DMS53 treated with DMSO at 0.1 percent for 48 hours (cell line): ENCODE data around the gene KRT79.
"Not testable (repeated sequence)": the region's sequence is repeated elsewhere in the genome, so short reads cannot be mapped to it uniquely, and the experiment has no call there.

Source experiments
- DNase-seq: peaks from one replicate; lab custom pipeline; 2025; ENCODE audit not compliant: unreplicated experiment; lab: John Stamatoyannopoulos, UW

KRT79 gene

DNA sequence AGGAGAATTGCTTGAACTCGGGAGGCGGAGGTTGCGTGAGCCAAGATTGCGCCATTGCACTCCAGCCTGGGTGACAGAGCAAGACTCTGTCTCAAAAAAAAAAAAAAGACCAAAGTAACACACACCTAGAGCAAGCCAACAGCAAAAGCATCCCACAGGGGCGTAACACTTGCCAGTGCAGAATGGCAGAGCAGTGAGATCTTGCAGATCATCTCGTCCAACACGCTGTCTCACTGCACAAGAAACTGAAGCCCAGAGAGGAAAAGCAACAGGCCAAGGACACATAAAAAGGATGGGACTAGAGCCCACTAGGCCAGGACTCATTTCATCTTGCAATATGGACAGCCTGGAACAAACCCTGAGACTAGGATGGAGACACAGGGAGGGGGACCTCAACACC lies 27.4 kb upstream of the KRT79 start:
- no peak for DNase-seq

- no peak for DNase-seq
Observed at GRCh38 chr12:52860102-52860823, 26.2 kb upstream of the KRT79 start.

DNA sequence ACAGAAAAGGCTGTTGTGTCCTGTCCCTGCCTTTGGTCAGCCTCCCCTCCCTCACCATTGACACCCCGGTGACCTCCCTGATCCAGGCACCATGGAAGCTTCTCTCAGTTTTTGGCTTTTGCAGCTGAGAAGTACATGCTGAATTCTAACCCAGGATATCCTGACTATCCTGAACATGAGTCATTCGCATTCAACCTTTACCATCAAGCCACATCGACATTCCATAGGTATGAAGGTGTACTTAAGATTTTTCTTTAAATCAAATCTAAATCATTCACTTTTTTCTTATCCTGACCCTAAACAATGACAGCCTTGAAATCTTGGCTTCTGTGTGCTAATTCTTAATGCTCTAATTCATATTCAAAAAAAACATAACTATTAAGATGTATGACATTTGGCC lies 23.4 kb upstream of the KRT79 start:
- no peak for DNase-seq

DNA sequence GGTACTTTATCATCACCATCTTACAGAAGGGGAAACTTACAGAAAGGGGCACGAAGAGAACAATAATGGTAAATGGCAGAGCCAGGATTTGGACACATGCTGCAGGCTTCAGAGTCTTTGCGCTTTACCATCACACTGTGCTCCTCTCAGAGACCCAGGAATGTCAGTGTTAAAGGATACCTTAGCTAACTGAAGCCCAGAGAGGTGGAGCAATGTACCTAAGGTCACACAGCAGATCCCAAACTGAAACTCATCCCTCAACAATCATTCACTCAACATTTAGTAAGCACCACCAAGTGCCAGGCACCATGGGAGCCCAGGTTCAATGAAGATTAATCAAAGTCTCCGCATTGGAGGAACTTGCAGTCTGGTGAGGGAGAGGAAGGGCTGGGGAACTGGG lies 22.7 kb upstream of the KRT79 start:
- DNase-seq = no peak

DNA sequence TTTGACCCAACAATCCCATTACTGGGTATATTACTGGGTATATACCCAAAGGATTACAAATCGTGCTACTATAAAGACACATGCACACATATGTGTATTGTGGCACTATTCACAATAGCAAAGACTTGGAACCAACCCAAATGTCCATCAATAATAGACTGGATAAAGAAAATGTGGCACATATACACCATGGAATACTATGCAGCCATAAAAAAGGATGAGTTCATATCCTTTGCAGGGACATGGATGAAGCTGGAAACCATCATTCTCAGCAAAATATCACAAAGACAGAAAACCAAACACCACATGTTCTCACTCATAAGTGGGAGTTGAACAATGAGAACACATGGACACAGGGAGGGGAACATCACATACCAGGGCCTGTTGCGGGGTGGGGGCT lies 22.0 kb upstream of the KRT79 start:
- DNase-seq = not testable (repeated sequence)

- DNase-seq = no peak
Observed at GRCh38 chr12:52851787-52852186, 17.7 kb upstream of the KRT79 start.

- DNase-seq = no peak
Observed at GRCh38 chr12:52850681-52851080, 16.6 kb upstream of the KRT79 start.

DNA sequence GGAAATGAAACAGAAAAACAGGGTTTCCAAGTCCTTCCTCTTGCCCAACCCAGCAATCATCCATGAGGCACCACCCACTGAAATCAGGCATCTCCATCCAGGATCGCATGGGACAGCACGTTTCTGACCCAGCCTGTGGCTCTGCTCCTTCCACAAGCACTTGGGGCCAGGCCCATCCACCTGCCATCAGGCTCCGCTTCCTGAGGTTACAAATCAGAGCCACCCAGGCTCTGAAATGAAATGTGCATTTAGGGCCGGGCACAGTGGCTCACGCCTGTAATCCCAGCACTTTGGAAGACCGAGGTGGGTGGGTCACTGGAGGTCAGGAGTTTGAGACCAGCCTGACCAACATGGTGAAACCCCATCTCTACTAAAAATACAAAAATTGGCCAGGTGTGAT lies 15.4 kb upstream of the KRT79 start:
- DNase-seq = no peak

DNA sequence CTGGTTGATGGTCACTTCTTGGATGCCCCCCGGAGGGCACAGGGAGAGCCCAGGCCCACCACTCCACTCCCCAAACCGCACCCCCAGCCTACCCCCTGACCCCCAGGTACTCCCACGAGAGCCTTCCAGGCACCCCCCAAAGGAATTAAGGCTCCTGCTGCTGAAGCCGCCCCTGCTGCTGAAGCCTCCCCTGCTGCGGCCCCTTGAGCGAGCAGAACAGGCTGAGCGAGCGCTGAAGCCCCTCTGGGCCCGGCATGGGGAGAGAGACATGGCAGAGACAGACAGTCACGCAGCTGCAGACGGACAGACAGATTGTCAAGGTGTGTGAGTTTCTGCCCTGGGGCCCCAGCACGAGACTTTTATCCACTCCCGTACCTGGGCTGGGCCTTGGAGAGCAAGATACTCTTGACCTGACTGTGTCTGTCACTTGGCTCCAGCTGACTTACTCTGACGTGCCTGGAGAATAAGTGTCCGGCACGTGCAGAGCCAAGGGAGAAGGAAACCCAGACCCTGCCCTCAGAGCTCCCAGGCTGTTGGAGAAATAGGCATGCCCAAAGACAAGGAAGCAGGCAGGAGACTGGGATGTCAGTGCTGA lies 14.6 kb upstream of the KRT79 start, which contains the start of gene KRT78:
KRT78 (minus strand) TSS at position 334 of the 595 bp plus-strand sequence; CDS start at position 270, 64 bp downstream.
- no peak for DNase-seq

DNA sequence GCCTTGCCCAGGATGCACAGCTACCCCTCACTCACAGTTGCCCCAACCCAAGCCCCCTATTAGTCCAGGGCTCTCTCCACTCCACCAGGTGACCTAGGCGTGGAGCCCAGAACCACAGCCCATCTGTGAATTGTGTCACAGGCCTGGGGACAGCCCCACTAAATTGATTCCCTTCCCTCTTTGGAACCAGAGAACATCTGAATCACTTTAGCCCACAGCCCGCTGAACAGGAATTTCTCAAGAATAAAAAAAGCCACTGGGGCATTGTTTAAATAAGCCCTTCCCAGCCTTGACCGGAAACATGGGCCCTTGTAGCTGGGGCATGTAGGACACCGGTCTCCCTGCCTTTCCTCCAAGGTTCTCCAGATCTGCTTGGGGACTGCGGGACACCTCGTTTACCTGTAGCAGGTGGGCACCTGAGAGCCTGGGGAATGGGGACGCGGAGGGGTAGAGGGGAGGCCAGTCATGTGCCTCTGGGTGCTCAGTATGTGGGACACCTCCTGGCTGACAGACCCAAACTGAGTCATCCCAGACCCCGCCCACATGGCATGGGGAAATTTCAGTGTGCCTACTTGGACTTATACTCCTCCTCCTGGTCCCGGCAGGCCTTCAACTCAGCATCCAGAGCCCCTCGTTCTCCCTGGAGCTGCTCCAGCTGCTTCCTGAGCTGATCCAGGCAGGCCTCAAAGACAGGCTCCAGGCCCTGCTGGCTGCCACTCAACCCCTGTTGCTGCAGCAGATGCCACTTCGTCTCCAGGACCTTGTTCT lies 13.4 kb upstream of the KRT79 start:
- no peak for DNase-seq

GRCh38 chr12:52846356-52846970 lies 12.4 kb upstream of the KRT79 start:
- no peak for DNase-seq

DNA sequence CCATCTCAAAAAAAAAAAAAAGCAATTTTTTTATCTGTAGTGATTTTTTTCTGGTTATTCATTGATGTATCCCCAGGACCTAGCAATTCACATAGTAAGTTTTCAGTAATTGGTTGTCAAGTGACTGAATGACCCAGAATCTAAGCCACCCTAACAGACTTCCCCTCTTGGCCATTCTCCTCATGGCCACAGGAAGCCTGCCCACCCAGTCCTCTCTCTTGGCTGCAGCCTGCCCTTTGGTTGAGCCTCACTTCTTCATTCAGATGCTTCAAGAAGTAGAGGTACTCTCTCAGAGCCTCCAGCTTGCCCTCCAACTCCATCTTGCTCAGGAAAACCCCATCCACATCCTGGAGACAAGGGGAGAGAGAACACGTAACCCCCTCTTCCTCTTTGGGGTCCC lies 11.8 kb upstream of the KRT79 start:
- no peak for DNase-seq

DNA sequence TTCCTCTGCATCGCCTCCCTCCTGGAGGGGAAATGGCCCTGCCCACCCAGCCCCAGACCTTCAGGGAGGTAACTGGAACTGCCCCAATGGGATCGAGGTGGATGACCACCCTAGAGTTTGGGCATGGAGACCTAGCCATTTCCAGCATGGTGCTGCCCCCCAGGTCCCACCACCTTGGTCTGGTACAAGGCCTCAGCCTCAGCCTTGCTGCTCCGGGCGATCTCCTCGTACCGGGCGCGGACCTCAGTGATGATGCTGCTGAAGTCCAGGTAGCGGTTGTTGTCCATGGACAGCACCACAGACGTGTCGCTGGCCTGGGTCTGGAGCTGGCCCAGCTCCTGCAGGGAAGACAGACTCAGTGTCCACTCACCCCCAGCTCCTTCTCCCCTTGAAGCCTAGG lies 10.3 kb upstream of the KRT79 start:
- no peak for DNase-seq

DNA sequence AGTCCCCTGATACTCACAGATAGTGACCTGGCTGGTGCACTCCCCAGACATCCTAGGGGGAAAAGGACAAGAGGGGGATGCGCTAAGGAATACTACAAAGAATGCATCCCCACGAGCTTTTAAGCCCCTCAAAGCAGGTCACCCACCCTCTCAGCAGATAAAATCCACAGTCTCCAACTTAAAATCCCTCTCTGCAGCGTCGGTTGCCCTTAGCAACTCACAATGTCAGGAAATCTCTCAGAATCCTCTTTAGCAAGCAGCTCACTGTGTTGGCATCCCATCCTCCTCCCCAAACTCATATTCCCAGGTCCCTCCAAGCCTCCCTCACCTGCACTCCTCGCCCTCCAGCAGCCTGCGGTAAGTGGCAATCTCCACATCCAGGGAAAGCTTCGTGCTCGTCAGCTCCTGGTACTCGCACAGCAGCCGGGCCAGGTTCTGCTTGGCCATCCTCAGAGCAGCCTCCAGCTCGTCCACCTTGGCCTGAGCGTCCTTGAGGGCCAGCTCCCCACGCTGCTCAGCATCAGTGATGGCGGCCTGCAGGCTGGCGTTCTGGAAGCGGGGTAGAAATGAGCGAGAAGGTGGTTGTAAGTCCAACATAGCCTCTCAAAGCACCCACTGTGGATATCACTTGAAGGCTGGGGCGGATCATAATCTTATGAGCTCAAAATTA lies 5.5 kb upstream of the KRT79 start:
- DNase-seq = no peak

DNA sequence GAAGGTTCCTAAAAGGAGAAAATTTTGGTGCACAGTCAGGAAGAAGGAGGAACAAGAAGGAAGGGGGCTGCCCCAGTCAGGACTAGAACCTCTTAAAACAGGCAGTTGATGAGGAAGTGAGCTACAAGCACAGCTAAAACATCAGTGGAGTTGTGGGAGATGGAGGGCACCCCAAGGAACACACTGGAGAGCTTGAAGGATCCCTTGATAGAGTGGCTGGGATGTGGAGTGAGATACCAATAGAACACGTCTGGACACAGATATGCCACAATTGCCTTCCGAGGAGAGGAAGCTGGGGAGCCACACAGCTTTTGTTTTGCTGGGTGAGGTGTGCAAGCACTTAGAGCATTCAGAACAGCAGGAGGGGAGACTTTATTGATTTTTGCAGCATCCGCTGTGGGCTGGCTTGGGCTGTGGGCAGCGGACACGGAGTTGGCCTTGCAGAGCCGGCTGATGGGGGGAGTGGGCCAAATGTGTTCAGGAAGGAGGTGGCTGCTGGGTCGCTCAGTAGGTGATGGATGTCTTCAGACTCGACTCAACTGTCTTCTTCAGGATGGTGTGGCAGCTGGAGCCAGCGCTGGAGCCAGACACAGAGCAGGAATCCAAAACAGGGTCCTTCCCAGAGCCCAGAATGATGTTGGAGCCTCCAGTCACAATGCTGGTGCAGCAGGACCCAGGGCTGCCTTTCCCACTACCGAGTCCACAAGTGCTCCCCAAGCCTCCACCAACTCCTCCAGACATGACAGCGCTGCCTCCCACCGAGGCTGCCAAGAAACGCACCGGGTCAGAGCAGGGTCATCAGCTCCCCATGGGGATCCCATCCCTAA lies 4.7 kb upstream of the KRT79 start:
- no peak for DNase-seq

GRCh38 chr12:52837781-52838608 lies 3.9 kb upstream of the KRT79 start:
- no peak for DNase-seq

DNA sequence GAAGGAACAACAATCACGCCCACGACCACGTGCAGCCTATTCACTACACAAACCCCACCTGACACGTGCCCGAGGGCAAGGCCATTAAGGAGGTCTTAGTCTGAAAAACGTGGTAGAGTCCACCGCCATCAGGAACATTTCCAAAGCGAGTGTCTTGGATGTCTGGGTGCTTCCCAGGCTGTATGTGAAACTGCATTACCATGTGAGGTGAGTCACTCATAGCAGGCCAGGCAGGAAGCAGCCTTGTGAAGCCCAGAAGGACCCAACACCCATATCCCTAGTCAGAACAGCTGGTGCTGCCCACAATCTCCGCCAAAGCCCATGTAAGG lies 3.3 kb upstream of the KRT79 start:
- no peak for DNase-seq

- no peak for DNase-seq
Observed at GRCh38 chr12:52836491-52837412, 2.6 kb upstream of the KRT79 start.
